HG03175 (cell line): ENCODE results near the gene TBX10.

Experiments
- ATAC-seq: cut with Tn5 transposase; IDR thresholded peaks from one replicate; pipeline ENCODE4 v1.9.1; 2021; ENCODE audit warnings: mild to moderate bottlenecking, moderate library complexity; ENCODE audit not compliant: unreplicated experiment

The TBX10 gene

DNA sequence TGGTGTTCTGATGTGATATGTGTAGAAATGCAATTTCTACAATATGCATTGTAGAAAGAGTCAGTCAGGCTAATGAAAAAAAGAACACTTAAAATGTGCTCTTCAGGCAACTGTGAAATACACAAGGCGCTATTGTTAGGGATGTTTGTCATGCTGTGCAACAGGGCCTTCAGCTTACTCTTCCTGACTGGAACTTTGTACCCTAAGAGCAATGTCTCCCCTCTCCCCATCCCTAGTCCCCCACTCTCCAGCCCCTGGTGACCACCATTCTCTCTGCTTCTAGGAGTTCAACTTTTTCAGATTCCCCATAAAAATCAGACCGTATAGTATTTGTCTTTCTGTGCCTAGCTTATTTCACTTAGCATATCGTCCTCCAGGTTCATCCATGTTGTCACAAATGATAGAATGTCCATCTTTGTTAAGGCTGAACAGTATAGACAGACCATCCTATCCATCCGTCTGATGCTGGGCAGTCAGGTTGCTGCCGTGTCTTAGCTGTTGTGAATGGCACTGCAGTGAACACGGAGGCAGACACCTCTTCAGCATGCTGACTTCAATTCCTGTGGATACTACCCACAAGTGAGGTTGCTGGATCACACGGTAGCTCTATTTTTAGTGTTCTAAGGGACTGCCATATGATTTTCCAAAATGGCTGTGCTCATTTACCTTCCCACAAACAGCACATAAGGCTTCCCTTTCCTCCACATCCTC lies 22.2 kb downstream of the TBX10 start:
- ATAC-seq = no peak

- ATAC-seq = no peak
Observed at GRCh38 chr11:67616431-67617242, 22.9 kb downstream of the TBX10 start.

DNA sequence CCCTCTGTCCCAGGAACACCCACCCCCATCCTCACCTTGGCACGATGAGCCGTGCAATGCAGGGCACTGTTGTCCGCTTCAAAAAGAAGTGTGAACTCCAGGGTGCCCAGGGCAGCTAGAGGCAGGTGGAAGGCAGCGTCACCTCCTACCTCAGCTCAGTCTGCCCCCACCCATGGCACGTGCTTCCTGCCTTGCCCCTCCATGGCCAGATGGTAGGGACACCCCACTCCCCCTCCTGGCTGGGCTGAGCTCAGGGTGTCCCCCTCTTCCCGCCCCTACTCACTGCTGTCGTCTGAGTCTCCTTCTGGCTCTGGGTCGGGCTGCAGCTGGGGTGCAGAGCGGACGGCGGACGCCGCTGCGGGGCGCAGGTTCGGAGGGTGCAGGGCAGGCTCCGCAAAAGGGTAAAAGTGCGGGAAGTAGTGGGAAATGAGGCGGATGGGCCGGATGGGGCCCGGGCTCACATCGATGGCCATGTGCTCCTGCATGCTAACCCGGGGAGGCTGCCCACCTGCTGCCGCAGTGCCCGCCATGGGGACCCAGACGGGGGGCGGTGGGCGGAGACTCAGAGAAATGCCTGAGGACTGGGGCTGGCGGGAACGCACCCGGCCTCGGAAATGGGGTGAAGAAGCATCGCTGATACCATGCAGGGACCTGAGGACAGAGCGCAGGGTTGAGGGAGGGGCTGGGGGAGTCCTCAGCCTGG lies 23.7 kb downstream of the TBX10 start:
- no peak for ATAC-seq

DNA sequence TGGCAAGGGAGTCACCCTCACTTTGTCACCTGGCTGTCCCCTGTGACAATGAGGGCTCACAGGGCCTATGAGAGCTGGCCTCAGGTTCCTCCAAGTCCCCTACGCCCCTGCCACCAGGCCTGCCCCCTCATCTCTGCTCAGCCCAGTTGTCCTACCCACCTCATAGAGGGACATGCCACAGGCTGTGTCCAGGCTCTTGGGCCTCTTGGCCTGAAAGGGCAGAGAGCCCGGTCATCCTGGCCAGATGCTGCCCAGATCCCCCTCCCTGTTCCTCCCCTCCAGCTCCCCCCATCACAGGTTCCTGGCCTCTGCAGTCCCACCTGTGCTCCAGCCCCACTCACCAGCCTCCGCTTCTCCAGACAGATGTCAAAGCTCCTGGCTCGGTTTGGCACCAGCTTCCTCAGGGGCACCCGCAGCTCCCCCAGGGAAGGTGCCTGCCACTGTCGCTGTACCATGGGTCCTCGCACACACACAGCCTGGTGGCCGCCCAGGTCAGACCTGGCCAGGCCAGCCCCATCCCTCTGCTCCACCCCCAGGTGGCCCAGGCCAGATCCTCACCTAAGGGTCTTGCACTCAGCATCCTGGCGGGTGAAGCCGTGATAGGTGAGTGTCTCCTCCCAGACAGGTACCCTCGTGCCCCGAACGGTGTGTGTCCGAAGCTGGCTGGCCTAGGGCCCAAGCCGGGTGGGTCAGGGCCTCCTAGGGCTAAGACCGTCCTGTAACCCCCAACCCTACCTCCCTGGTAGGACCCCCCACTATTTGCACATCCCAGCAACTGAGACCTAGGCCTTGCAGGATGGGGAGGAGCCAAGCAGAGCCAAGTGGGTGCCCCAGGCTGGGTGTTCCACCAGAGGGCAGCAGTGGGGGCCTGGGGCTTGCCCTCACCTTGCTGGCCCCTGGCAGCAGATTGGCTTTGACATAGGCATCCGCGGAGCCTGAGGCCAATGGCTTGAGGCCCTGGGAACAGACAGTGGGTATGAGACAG lies 24.5 kb downstream of the TBX10 start:
- ATAC-seq = no peak

GRCh38 chr11:67613960-67614715 lies 25.4 kb downstream of the TBX10 start:
- peak; percentile 82 for ATAC-seq

GRCh38 chr11:67613313-67613959 lies 26.1 kb downstream of the TBX10 start:
- ATAC-seq = no peak

DNA sequence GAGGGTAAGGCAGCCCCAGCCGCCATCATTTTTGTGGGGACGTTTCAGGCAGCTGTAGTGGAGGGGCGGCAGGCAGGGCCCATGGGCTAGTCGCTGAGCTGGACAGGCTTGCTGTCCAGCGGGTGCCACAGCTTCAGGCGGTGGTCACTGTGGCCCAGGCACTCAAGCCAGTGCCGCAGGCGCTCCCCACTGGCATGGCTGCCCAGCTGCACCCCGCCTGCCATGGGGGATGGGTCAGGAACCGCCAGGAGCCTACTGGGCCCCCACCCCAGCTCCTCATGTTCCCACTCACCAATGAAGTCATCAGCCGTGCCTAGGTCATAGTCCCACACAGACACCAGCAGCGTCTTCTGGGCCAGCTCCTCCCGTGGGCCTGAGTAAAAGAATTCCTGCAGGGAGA lies 26.8 kb downstream of the TBX10 start:
- ATAC-seq = no peak

DNA sequence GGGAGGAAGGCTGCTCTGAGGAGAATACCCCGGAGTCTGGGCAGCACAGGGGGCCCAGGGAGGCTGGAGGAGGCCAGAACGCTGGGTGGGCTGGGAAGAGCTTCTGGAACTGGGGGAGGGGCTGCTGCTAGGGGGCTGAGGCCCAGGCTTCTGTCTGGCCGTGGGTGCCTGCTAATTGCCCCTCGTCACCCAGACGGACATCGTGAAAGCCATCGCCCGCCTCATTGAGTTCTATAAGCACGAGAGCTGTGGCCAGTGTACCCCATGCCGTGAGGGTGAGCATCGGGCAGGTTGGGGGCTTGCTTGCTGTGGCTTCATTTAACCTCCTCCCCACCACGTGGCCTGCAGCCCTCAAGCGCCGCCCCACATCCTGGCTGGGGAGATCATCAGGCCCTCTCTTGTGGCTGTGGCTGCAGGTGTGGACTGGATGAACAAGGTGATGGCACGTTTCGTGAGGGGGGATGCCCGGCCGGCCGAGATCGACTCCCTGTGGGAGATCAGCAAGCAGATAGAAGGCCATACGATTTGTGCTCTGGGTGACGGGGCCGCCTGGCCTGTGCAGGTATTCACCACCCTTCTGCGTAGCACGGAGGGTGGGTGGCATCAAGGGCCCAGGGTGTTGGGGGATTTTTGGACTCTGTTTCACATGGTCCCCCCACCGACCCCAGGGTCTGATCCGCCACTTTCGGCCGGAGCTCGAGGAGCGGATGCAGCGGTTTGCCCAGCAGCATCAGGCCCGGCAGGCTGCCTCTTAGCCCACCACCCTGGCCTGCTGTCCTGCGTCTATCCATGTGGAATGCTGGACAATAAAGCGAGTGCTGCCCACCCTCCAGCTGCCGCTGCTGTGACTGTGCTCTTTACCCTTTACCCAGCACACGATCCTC lies 27.6 kb downstream of the TBX10 start:
- ATAC-seq = no peak

DNA sequence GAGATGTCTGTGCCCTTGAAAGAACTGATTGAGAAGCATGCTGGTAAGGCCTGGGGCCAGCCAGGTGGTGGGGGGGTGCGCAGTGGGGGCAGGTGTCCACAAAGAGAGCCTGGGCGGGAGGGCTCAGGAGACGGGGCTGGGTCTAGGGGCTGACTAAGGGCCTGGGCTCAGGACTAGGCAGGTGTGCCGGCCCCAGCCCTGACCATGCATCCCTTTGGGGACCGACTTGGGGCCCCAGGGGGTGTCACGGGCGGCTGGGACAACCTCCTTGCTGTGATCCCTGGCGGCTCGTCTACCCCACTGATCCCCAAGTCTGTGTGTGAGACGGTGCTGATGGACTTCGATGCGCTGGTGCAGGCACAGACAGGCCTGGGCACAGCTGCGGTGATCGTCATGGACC lies 28.4 kb downstream of the TBX10 start:
- ATAC-seq = no peak

DNA sequence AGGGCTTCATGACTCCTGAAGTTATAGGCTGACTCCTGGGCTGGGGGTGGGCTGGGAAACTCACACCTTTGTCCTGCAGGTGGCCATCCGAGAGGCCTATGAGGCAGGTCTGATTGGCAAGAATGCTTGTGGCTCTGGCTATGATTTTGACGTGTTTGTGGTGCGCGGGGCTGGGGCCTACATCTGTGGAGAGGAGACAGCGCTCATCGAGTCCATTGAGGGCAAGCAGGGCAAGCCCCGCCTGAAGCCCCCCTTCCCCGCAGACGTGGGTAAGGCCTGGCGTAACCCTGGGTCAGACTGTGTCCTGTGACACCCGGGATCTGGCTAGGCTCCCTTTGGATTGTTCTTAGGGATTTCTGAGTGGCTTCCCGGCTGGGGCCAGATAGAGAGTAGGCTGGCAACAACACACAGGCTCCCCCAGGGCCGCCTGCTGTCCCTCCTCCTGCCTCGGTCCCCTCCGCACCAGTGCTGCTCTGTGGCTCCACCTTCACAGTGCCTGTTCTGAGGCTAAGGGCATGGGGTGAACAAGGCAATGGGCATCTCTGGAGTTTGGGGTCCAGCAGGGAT lies 29.2 kb downstream of the TBX10 start:
- no peak for ATAC-seq

GRCh38 chr11:67609316-67609715 lies 30.2 kb downstream of the TBX10 start:
- ATAC-seq = no peak

- ATAC-seq = no peak
Observed at GRCh38 chr11:67608486-67608885, 31.1 kb downstream of the TBX10 start.

- no peak for ATAC-seq
Observed at GRCh38 chr11:67607507-67607906, 32.1 kb downstream of the TBX10 start.

DNA sequence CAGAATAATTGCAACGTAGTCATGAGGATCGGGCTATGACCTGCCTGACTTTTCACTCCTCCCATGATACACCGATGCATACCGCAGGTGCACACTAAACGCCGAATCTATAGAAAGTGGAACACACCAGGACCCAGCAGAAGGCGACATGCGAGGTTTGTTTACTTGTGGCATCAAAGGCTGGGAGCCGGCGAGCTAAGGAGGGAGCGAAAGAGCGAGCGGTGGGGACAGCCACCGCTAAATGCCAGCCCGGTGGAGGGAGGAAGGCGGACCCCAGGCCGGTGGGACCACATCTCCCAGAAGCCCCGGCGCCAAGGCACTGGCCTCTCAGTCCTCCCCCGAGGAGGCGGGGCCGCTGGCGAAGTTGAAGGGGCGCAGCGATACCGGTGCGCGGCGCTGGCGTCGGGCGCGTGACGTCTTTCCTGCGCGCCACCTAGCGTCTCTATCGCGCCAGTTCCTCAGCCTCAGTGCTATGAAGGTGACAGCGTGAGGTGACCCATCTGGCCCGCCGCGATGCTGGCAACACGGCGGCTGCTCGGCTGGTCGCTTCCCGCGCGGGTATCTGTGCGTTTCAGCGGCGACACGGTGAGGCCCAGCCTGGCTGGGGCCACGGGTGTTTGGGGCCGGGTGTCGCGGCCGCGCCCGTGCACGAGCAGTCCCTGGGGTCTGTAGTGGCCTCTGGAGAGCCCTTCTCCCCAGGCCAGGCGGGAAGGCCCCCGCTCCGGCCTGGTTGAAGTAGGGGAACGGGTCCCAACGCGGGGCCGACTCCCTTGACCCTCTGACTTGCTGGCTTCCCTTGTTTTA lies 32.9 kb downstream of the TBX10 start, which contains the start of gene NDUFV1:
TSS of gene NDUFV1 (plus strand) at position 445 of the 804 bp plus-strand sequence. CDS start at position 514, 69 bp downstream.
- ATAC-seq = peak; percentile 96

DNA sequence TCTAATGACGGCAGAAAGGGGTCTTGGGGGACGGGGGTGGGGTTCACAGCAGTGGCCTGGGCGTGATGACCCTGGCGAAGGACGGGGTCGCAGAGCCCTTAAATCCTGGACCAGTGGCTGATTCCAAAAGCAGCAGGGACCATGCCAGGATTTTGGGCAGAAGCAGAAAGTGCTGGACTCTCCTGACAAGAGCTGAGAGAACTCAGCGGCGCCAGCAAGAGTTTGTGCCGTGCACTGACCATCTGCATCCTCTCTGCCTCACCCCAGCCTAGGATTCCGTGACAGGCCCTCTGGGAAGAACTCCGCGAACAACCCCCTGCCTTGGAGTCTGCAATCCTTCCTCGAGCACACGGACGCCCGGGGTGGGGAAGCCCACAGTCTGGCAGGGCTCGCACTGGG lies 33.5 kb downstream of the TBX10 start:
- no peak for ATAC-seq

GRCh38 chr11:67605231-67606011 lies 34.1 kb downstream of the TBX10 start:
- no peak for ATAC-seq
